Mesenchymal stem cell (in vitro differentiated cells and primary cell): ENCODE results near the gene SELENOH.

Experiments
- DNase-seq: peaks from one replicate; pipeline ENCODE4 v3.0.0-alpha.2; 2013
- H2AFZ ChIP-seq: one replicate; pipeline ENCODE4 v1.6.1; 2013; ENCODE audit warnings: low read depth, mild to moderate bottlenecking, control low read depth, inconsistent platforms, low read length, moderate library complexity
- H2AK5ac ChIP-seq: 2 replicates; pipeline ENCODE4 v1.6.1; 2013; ENCODE audit warnings: low read length, moderate library complexity, mild to moderate bottlenecking, inconsistent platforms; ENCODE audit not compliant: severe bottlenecking
- H2BK120ac ChIP-seq: one replicate; pipeline ENCODE4 v1.6.1; 2013; ENCODE audit warnings: low read depth, mild to moderate bottlenecking, inconsistent platforms, low read length, moderate library complexity
- H2BK12ac ChIP-seq, 2 experiments: one replicate each; pipeline ENCODE4 v1.6.1; 2013; ENCODE audit warnings: inconsistent platforms in 2 of 2, low read length in 2 of 2, mild to moderate bottlenecking in 2 of 2, moderate library complexity in 2 of 2, control low read depth in 1 of 2
- H2BK15ac ChIP-seq: one replicate; pipeline ENCODE4 v1.6.1; 2013; ENCODE audit warnings: mild to moderate bottlenecking, low read depth, inconsistent platforms; ENCODE audit not compliant: poor library complexity, severe bottlenecking
- H2BK5ac ChIP-seq: 2 replicates; pipeline ENCODE4 v1.6.1; 2013; ENCODE audit warnings: low read depth, mild to moderate bottlenecking, low read length, control low read depth, inconsistent platforms; ENCODE audit not compliant: poor library complexity, severe bottlenecking
- H3K14ac ChIP-seq, 2 experiments: one replicate each; pipeline ENCODE4 v1.6.1; 2013; ENCODE audit warnings: inconsistent platforms in 2 of 2, low read length in 2 of 2, control low read depth in 1 of 2, mild to moderate bottlenecking in 1 of 2, moderate library complexity in 1 of 2
- H3K18ac ChIP-seq, 2 experiments: one replicate each; pipeline ENCODE4 v1.6.1; 2013; ENCODE audit warnings: inconsistent platforms in 2 of 2, low read length in 2 of 2, control low read depth in 1 of 2, low read depth in 1 of 2, mild to moderate bottlenecking in 1 of 2
- H3K23ac ChIP-seq, 2 experiments: one replicate each; pipeline ENCODE4 v1.6.1; 2013; ENCODE audit warnings: inconsistent platforms in 2 of 2, low read length in 2 of 2, mild to moderate bottlenecking in 2 of 2, moderate library complexity in 2 of 2, control low read depth in 1 of 2
- H3K27ac ChIP-seq: 2 replicates; pipeline ENCODE4 v1.5.1; 2013; ENCODE audit warnings: mild to moderate bottlenecking, moderate library complexity, low read length, control low read depth, inconsistent platforms; ENCODE audit not compliant: poor library complexity, severe bottlenecking
- H3K27me3 ChIP-seq, 2 experiments: 2 replicates each; pipeline versions ENCODE4 v1.6.1 to v1.7.0; 2013; ENCODE audit warnings: low read length in 2 of 2, mild to moderate bottlenecking in 2 of 2, moderate library complexity in 2 of 2, control low read depth in 1 of 2, inconsistent platforms in 1 of 2; ENCODE audit not compliant: control insufficient read depth in 1 of 2, insufficient read depth in 1 of 2
- H3K36me3 ChIP-seq, 2 experiments: 2 replicates each; pipeline versions ENCODE4 v1.6.1 to v1.7.0; 2013; ENCODE audit warnings: low read length in 2 of 2, control low read depth in 1 of 2, inconsistent platforms in 1 of 2, low read depth in 1 of 2, mild to moderate bottlenecking in 1 of 2; ENCODE audit not compliant: insufficient read depth in 2 of 2, control insufficient read depth in 1 of 2
- H3K4ac ChIP-seq, 2 experiments: one replicate each; pipeline ENCODE4 v1.6.1; 2013; ENCODE audit warnings: inconsistent platforms in 2 of 2, low read length in 2 of 2, mild to moderate bottlenecking in 2 of 2, moderate library complexity in 2 of 2, control low read depth in 1 of 2, low read depth in 1 of 2
- H3K4me1 ChIP-seq: 2 replicates; pipeline ENCODE4 v1.6.1; 2013; ENCODE audit warnings: low read depth, low read length, control low read depth; ENCODE audit not compliant: control insufficient read depth, insufficient read depth
- H3K4me2 ChIP-seq: 2 replicates; pipeline ENCODE4 v1.6.1; 2013; ENCODE audit warnings: low read length, mild to moderate bottlenecking, inconsistent platforms; ENCODE audit not compliant: poor library complexity, severe bottlenecking
- H3K4me3 ChIP-seq, 2 experiments: 2 replicates each; pipeline versions ENCODE4 v1.5.1 to v1.7.0; 2013; ENCODE audit warnings: low read length in 2 of 2, mild to moderate bottlenecking in 2 of 2, control low read depth in 1 of 2, low read depth in 1 of 2; ENCODE audit not compliant: insufficient read depth in 1 of 2
- H3K79me1 ChIP-seq: replicated peaks from 2 replicates; pipeline ENCODE4 v1.6.1; 2013; ENCODE audit warnings: mild to moderate bottlenecking, control low read depth, low read length, inconsistent platforms; ENCODE audit not compliant: poor library complexity, severe bottlenecking
- H3K9ac ChIP-seq: 2 replicates; pipeline ENCODE4 v1.7.0; 2013; ENCODE audit warnings: mild to moderate bottlenecking, low read length, moderate library complexity
- H3K9me3 ChIP-seq: 2 replicates; pipeline ENCODE4 v1.7.0; 2013; ENCODE audit warnings: mild to moderate bottlenecking, low read length; ENCODE audit not compliant: control insufficient read depth
- H4K8ac ChIP-seq: one replicate; pipeline ENCODE4 v1.6.1; 2013; ENCODE audit warnings: inconsistent platforms, mild to moderate bottlenecking, low read length, moderate library complexity
- H4K91ac ChIP-seq: one replicate; pipeline ENCODE4 v1.6.1; 2013; ENCODE audit warnings: mild to moderate bottlenecking, low read length, inconsistent platforms
- WGBS: methylation state at CpG from one replicate; pipeline ENCODE4 v1.1.7; 2013; ENCODE audit warnings: mixed read lengths; 5-methylcytosine and 5-hydroxymethylcytosine counted together

SELENOH gene

DNA sequence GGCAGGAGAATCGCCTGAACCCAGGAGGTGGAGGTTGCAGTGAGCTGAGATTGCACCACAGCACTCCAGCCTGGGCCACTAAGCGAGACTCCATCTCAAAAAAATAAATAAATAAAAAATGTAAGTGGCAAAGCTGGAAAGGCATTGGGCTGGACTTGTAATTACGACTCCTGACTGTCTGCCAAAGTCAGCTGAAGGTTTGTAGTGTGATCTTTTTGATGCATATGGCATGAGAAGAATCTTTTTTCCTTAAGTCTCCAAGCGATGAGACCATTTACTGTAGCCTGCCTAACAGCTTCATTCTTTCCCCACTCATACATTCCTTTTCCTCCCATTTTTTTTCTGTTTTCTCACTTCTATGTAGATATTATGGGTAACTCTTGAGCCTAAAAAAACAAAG is 45.1 kb downstream of the SELENOH start:
- DNase-seq, result peak; percentile 5
- 100% methylated on average over 1 of the region's 4 CpGs for WGBS
- peaks cover 2% of the 10 kb centered on the region for H3K79me1 ChIP-seq
- H3K27ac ChIP-seq, result no peak overlapping the region
- peaks cover 5 to 7% of the 10 kb centered on the region in 2 experiments for H3K36me3 ChIP-seq
- H3K18ac ChIP-seq, result no peak overlapping the region
- no peak overlapping the region for H4K91ac ChIP-seq
- no peak overlapping the region for H4K8ac ChIP-seq
- H2AK5ac ChIP-seq, result no peak overlapping the region
- H2BK5ac ChIP-seq, result no peak overlapping the region
- no peak overlapping the region for H3K4me3 ChIP-seq
- H3K27me3 ChIP-seq, result no peaks in the 10 kb centered on the region
- H2AFZ ChIP-seq, result no peak overlapping the region
- H2BK12ac ChIP-seq, result no peak overlapping the region
- H3K4me1 ChIP-seq, result peaks cover 10% of the 10 kb centered on the region
- no peaks in the 10 kb centered on the region for H3K9me3 ChIP-seq
- no peak overlapping the region for H3K23ac ChIP-seq
- no peak overlapping the region for H3K4ac ChIP-seq
- H3K9ac ChIP-seq, result no peak overlapping the region
- H3K4me2 ChIP-seq, result no peak overlapping the region
- no peak overlapping the region for H3K14ac ChIP-seq
- no peak overlapping the region for H2BK120ac ChIP-seq
- no peak overlapping the region for H2BK15ac ChIP-seq

- no peak overlapping the region for H3K18ac ChIP-seq
- peaks cover 9% of the 10 kb centered on the region for H3K4me1 ChIP-seq
- H3K27ac ChIP-seq, result peak overlapping the region; percentile 18
- H3K36me3 ChIP-seq, result peaks cover 5 to 14% of the 10 kb centered on the region in 2 experiments
- no peak overlapping the region for H3K9ac ChIP-seq
- no peak overlapping the region for H3K4me3 ChIP-seq
- no peak overlapping the region for H2BK120ac ChIP-seq
- no peak overlapping the region for H3K14ac ChIP-seq
- no peak overlapping the region for H3K23ac ChIP-seq
- no peak overlapping the region for H2AFZ ChIP-seq
- H3K4ac ChIP-seq, result no peak overlapping the region
- no peak overlapping the region for H4K8ac ChIP-seq
- 88% methylated on average over 4 of the region's 4 CpGs for WGBS
- DNase-seq, result peak; percentile 7
- H3K4me2 ChIP-seq, result no peak overlapping the region
- no peak overlapping the region for H4K91ac ChIP-seq
- no peak overlapping the region for H2BK12ac ChIP-seq
- H3K79me1 ChIP-seq, result no peaks in the 10 kb centered on the region
- no peak overlapping the region for H2AK5ac ChIP-seq
- H3K9me3 ChIP-seq, result no peaks in the 10 kb centered on the region
- no peak overlapping the region for H2BK15ac ChIP-seq
- H3K27me3 ChIP-seq, result no peaks in the 10 kb centered on the region
- H2BK5ac ChIP-seq, result no peak overlapping the region
Observed at GRCh38 chr11:57787006-57787604, 45.8 kb downstream of the SELENOH start.

GRCh38 chr11:57787920-57788702 is 46.8 kb downstream of the SELENOH start:
- peak; percentile 54 for DNase-seq
- no peak overlapping the region for H2BK12ac ChIP-seq
- H2BK5ac ChIP-seq, result no peak overlapping the region
- 78% methylated on average over 6 of the region's 6 CpGs for WGBS
- no peaks in the 10 kb centered on the region for H3K9me3 ChIP-seq
- H3K27ac ChIP-seq, result peak overlapping the region; percentile 13
- peaks cover 13% of the 10 kb centered on the region for H3K4me1 ChIP-seq
- H2BK120ac ChIP-seq, result no peak overlapping the region
- peak overlapping the region in 1 of 2 experiments; percentile 74 for H3K18ac ChIP-seq
- H3K4me2 ChIP-seq, result no peak overlapping the region
- peaks cover 9 to 14% of the 10 kb centered on the region in 2 experiments for H3K36me3 ChIP-seq
- H3K4me3 ChIP-seq, result no peak overlapping the region
- no peak overlapping the region for H4K8ac ChIP-seq
- no peak overlapping the region for H4K91ac ChIP-seq
- H3K27me3 ChIP-seq, result no peaks in the 10 kb centered on the region
- H3K23ac ChIP-seq, result no peak overlapping the region
- no peak overlapping the region for H3K14ac ChIP-seq
- H2BK15ac ChIP-seq, result no peak overlapping the region
- H2AK5ac ChIP-seq, result no peak overlapping the region
- no peak overlapping the region for H2AFZ ChIP-seq
- no peaks in the 10 kb centered on the region for H3K79me1 ChIP-seq
- peak overlapping the region in 1 of 2 experiments; percentile 1 for H3K4ac ChIP-seq
- no peak overlapping the region for H3K9ac ChIP-seq

- H2AK5ac ChIP-seq, result no peak overlapping the region
- H3K4me2 ChIP-seq, result no peak overlapping the region
Observed at GRCh38 chr11:57788703-57789088, 47.4 kb downstream of the SELENOH start.

More at GRCh38 chr11:57788703-57789088, 47.4 kb downstream of the SELENOH start:
- no peak overlapping the region for H2BK15ac ChIP-seq
- no peaks in the 10 kb centered on the region for H3K79me1 ChIP-seq
- no peak overlapping the region for H3K23ac ChIP-seq
- H2AFZ ChIP-seq, result no peak overlapping the region
- H4K8ac ChIP-seq, result no peak overlapping the region
- no peak overlapping the region for H3K4ac ChIP-seq
- no peak overlapping the region for H3K27ac ChIP-seq
- DNase-seq, result no peak
- H3K14ac ChIP-seq, result no peak overlapping the region
- no peak overlapping the region for H3K18ac ChIP-seq
- H4K91ac ChIP-seq, result no peak overlapping the region
- H3K4me1 ChIP-seq, result peaks cover 13% of the 10 kb centered on the region
- H3K9ac ChIP-seq, result no peak overlapping the region
- no peaks in the 10 kb centered on the region for H3K27me3 ChIP-seq
- H2BK12ac ChIP-seq, result no peak overlapping the region
- H3K9me3 ChIP-seq, result no peaks in the 10 kb centered on the region
- H3K36me3 ChIP-seq, result peaks cover 9 to 18% of the 10 kb centered on the region in 2 experiments
- H2BK120ac ChIP-seq, result no peak overlapping the region
- H2BK5ac ChIP-seq, result no peak overlapping the region
- no peak overlapping the region for H3K4me3 ChIP-seq
